Measurements from ENCODE around the gene NPL.

- TF ChIP-seq ZNF263 (CRISPR knock-in tag; IDR thresholded peaks at IDR 0.05) = no peak
- no peak for TF ChIP-seq POLR2AphosphoS5 (IDR thresholded peaks at IDR 0.05; ENCODE audit: low read depth, low read length)
- no peak for TF ChIP-seq CREM (IDR thresholded peaks at IDR 0.05)
- TF ChIP-seq CREM (CRISPR knock-in tag; IDR thresholded peaks at IDR 0.05) = no peak
- no peak for TF ChIP-seq CTCF (CRISPR knock-in tag; IDR thresholded peaks at IDR 0.05)
Measured at GRCh38 chr1:182761396-182762395, 27.9 kb upstream of the NPL start.

Data from HepG2 (cell line).